Endothelial cell of umbilical vein (primary cell): ENCODE measurements around the gene CACNA1B. TPM values are rescaled to one million over a fixed set of nuclear protein-coding genes. Genes with fewer than 3 reads are reported as not detected.

ENCODE experiments used
- BruUV-seq: library from RNA; stranded (reverse); fragments of 400-500 nt; replicated peaks from 2 replicates; lab custom pipeline; 2021; lab: Mats Ljungman, UMichigan
- CTCF ChIA-PET: fragments of 300-600, 350-600 bp; sonication (Branson Sonifier 250); formaldehyde crosslinking; loops from one replicate; lab custom pipeline; 2021; ENCODE audit warnings: antibody characterized with exemption, inconsistent platforms; lab: Charles Lee
- POLR2A ChIA-PET: fragments of 300-600, 350-600 bp; sonication (Branson Sonifier 250); formaldehyde crosslinking; loops from one replicate; lab custom pipeline; 2021; ENCODE audit warnings: antibody characterized with exemption, inconsistent platforms; lab: Charles Lee
- DNase-seq: peaks from one replicate; pipeline ENCODE4 v3.0.0-alpha.2; 2011; ENCODE audit warnings: low read depth, low spot score
- FAIRE-seq: peaks from 2 replicates; lab custom pipeline; 2011; peaks lifted over from hg19 to GRCh38; lab: Jason Lieb, UNC
- H2AFZ ChIP-seq: 2 replicates; pipeline ENCODE4 v1.6.0; 2012; ENCODE audit warnings: low read depth, low read length, control low read depth, inconsistent platforms
- H3K27ac ChIP-seq: 2 replicates; pipeline ENCODE4 v1.5.1; 2011; ENCODE audit warnings: low read depth, mild to moderate bottlenecking, control low read depth, low read length, moderate library complexity; ENCODE audit not compliant: insufficient read depth
- H3K27me3 ChIP-seq, 2 experiments: 2 replicates each; pipeline versions ENCODE4 v1.6.0 to v1.6.1; 2011; ENCODE audit warnings: low read length in 2 of 2, mixed read lengths in 1 of 2; ENCODE audit not compliant: control insufficient read depth in 2 of 2, insufficient read depth in 2 of 2
- H3K36me3 ChIP-seq, 2 experiments: 2 replicates in 1 of 2; 3 replicates in 1 of 2; pipeline ENCODE4 v1.5.1; 2011; ENCODE audit warnings: low read length in 2 of 2, mild to moderate bottlenecking in 1 of 2, moderate library complexity in 1 of 2; ENCODE audit not compliant: control insufficient read depth in 2 of 2, insufficient read depth in 2 of 2; ENCODE audit errors: extremely low read depth in 1 of 2
- H3K4me1 ChIP-seq: 3 replicates; pipeline ENCODE4 v1.5.1; 2011; ENCODE audit warnings: mild to moderate bottlenecking, low read length; ENCODE audit not compliant: control insufficient read depth, insufficient read depth; ENCODE audit errors: extremely low read depth
- H3K4me2 ChIP-seq: 2 replicates; pipeline ENCODE4 v1.6.1; 2011; ENCODE audit warnings: low read length, control low read depth, mixed read lengths; ENCODE audit not compliant: insufficient read depth
- H3K4me3 ChIP-seq, 3 experiments: fragments of 200-600 bp in 1 of 3; sonication (generic), shearing (Covaris generic) in 1 of 3; replicated peaks in 1 of 3; 2 replicates each; pipeline ENCODE4 v1.5.1; 2011 to 2016; ENCODE audit warnings: control low read depth in 3 of 3, low read length in 3 of 3, mild to moderate bottlenecking in 2 of 3, inconsistent platforms in 1 of 3, low read depth in 1 of 3, moderate library complexity in 1 of 3; ENCODE audit not compliant: insufficient read depth in 1 of 3
- H3K79me2 ChIP-seq: 2 replicates; pipeline ENCODE4 v1.6.0; 2012; ENCODE audit warnings: low read length, inconsistent platforms; ENCODE audit not compliant: control insufficient read depth, insufficient read depth
- H3K9ac ChIP-seq: replicated peaks from 2 replicates; pipeline ENCODE3; 2011; ENCODE audit warnings: low read length, control low read depth; ENCODE audit not compliant: insufficient read depth; ENCODE audit errors: extremely low read depth
- H3K9me1 ChIP-seq: replicated peaks from 3 replicates; pipeline ENCODE4 v1.6.0; 2011; ENCODE audit warnings: mild to moderate bottlenecking, low read length; ENCODE audit not compliant: control insufficient read depth, insufficient read depth; ENCODE audit errors: extremely low read depth
- H3K9me3 ChIP-seq: replicated peaks from 2 replicates; pipeline ENCODE4 v1.5.1; 2012; ENCODE audit warnings: low read length, inconsistent platforms; ENCODE audit not compliant: control insufficient read depth, insufficient read depth
- H4K20me1 ChIP-seq: replicated peaks from 2 replicates; pipeline ENCODE3; 2011; ENCODE audit warnings: mild to moderate bottlenecking, low read length; ENCODE audit not compliant: control insufficient read depth, insufficient read depth; ENCODE audit errors: extremely low read depth
- EZH2 ChIP-seq: IDR thresholded peaks from 2 replicates; pipeline ENCODE4 v1.6.1; 2012; ENCODE audit warnings: borderline replicate concordance, low read depth, mild to moderate bottlenecking, moderate library complexity, low read length, inconsistent platforms; ENCODE audit not compliant: severe bottlenecking
- FOS ChIP-seq: IDR thresholded peaks from 2 replicates; pipeline ENCODE4 v1.6.1; 2011; ENCODE audit warnings: mild to moderate bottlenecking, low read length, moderate library complexity, borderline replicate concordance; ENCODE audit not compliant: insufficient read depth
- GATA2 ChIP-seq: IDR thresholded peaks from 2 replicates; pipeline ENCODE4 v1.7.0; 2011; ENCODE audit warnings: low read depth, mild to moderate bottlenecking, moderate library complexity, mixed read lengths, low read length; ENCODE audit not compliant: insufficient read length, insufficient read depth
- JUN ChIP-seq: IDR thresholded peaks from 2 replicates; pipeline ENCODE4 v1.6.1; 2011; ENCODE audit warnings: borderline replicate concordance, low read depth; ENCODE audit not compliant: insufficient read length, insufficient read depth
- MAX ChIP-seq: IDR thresholded peaks from 2 replicates; pipeline ENCODE4 v1.6.1; 2011; ENCODE audit not compliant: insufficient read depth, insufficient read length
- MYC ChIP-seq: IDR thresholded peaks from one replicate; pipeline ENCODE4 v1.6.1; 2011; ENCODE audit warnings: mild to moderate bottlenecking, low read depth, low read length
- POLR2A ChIP-seq: IDR thresholded peaks from 2 replicates; pipeline ENCODE4 v1.6.1; 2012; ENCODE audit warnings: low read depth, mild to moderate bottlenecking, control low read depth, low read length
- POLR2AphosphoS5 ChIP-seq: IDR thresholded peaks from 2 replicates; pipeline ENCODE4 v1.6.1; 2012; ENCODE audit warnings: low read depth, mild to moderate bottlenecking, control low read depth, low read length, moderate library complexity; ENCODE audit not compliant: insufficient read depth
- dilution Hi-C: fragments of 300-500 bp; cut with MboI; formaldehyde crosslinking; loops from one replicate; pipeline ENCODE4 v1.15.0; 2019; ENCODE audit warnings: low sequenced_read_pairs; ENCODE audit not compliant: extremely low pct_ligation_motif_present
- intact Hi-C: fragments of 100-400 bp; cut with micrococcal nuclease; formaldehyde crosslinking; loops from one replicate; pipeline ENCODE4 v1.10.0; 2022
- polyA plus RNA-seq, 4 experiments: library from polyadenylated mRNA; depleted of rRNA in 3 of 4; stranded (reverse) in 3 of 4; unstranded in 1 of 4; fragments of >200 nt; gene quantifications; 2 replicates each; pipeline versions ENCODE4 v1.2.1 to v1.2.3, GENCODE V29; 2011 to 2012; ENCODE audit warnings: missing spikeins in 1 of 4
- total RNA-seq: library from RNA; stranded (reverse); gene quantifications from 2 replicates; pipeline ENCODE4 v1.2.3, GENCODE V29; 2021
- TF ChIP-seq, protein P1 (sequence below), 2 donors: IDR thresholded peaks; 1 replicate in 1 of 2; 2 replicates in 1 of 2; pipeline ENCODE4 v1.5.1; 2011; ENCODE audit warnings: low read length in 2 of 2, mild to moderate bottlenecking in 2 of 2, moderate library complexity in 2 of 2, control low read depth in 1 of 2, inconsistent platforms in 1 of 2, low read depth in 1 of 2; ENCODE audit not compliant: insufficient read depth in 1 of 2; ENCODE audit errors: extremely low read depth in 1 of 2

CACNA1B gene
- total and polyA plus RNA-seq, 2 donors (not counting 3 experiments of a cell fraction or from before 2014, with no cell fraction given), result 0.11 to 0.41 TPM

DNA sequence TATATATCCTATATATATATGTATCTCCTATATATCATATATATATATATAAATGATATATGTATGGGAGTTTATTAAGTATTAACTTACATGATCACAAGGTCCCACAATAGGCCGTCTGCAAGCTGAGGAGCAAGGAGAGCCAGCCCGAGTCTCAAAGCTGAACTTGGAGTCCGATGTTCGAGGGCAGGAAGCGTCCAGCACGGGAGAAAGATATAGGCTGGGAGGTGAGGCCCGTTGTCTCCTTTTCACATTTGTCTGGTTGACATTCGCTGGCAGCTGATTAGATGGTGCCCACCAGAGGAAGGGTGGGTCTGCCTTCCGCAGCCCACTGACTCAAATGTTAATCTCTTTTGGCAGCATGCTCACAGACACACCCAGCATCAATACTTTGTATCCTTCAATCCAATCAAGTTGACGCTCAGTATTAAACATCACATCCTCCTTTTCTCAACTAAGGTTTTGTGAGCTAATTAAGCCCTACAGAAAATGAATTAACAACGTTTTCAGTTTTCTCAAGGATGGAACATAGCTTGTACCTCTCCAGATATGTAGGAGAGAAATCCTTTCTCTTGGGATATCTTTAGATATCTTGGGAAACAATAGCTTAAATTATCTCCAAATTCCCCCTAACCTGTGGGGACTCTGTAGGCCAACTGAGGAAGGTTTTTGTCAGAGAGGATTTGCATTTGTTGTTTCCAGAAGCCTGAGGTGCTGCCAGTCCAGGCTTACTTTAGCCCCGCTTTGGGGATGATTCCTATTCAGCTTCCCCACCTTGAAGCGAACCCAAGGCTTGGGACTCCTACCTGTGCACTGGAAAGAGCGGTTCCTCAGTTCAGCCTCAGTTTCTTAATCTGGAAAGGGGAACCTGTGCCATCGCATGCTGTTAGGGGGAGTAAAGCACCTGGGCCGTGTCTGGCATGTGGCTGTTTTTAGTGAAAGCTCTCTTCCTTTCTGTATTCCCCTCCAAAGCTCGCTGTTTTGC is 163.2 kb downstream of the CACNA1B start:
- Histone ChIP-seq H3K4me2 (no peak overlapping the region), H3K9ac (no peak overlapping the region), H3K4me3 (no peak overlapping the region), H3K4me1 (no peaks in the 10 kb centered on the region), H4K20me1 (no peaks in the 10 kb centered on the region), H3K27ac (no peak overlapping the region), H3K36me3 (no peaks in the 10 kb centered on the region), H3K27me3 (no peaks in the 10 kb centered on the region), H3K9me3 (no peaks in the 10 kb centered on the region), H3K79me2 (no peaks in the 10 kb centered on the region), H2AFZ (no peak overlapping the region), H3K9me1 (no peaks in the 10 kb centered on the region)
- BruUV-seq, result no TSS peak
- no peak for DNase-seq
- no peak for TF ChIP-seq MYC
- no peak for TF ChIP-seq GATA2
- TF ChIP-seq POLR2AphosphoS5, result no peak
- no peak for TF ChIP-seq MAX
- TF ChIP-seq JUN, result no peak
- no peak for TF ChIP-seq POLR2A
- TF ChIP-seq FOS, result no peak
- no peak for TF ChIP-seq EZH2
- TF ChIP-seq, protein P1, sequence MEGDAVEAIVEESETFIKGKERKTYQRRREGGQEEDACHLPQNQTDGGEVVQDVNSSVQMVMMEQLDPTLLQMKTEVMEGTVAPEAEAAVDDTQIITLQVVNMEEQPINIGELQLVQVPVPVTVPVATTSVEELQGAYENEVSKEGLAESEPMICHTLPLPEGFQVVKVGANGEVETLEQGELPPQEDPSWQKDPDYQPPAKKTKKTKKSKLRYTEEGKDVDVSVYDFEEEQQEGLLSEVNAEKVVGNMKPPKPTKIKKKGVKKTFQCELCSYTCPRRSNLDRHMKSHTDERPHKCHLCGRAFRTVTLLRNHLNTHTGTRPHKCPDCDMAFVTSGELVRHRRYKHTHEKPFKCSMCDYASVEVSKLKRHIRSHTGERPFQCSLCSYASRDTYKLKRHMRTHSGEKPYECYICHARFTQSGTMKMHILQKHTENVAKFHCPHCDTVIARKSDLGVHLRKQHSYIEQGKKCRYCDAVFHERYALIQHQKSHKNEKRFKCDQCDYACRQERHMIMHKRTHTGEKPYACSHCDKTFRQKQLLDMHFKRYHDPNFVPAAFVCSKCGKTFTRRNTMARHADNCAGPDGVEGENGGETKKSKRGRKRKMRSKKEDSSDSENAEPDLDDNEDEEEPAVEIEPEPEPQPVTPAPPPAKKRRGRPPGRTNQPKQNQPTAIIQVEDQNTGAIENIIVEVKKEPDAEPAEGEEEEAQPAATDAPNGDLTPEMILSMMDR (IDR thresholded peaks at IDR 0.05; ENCODE audit: extremely low read depth in 1 of 2, insufficient read depth in 1 of 2, low read depth in 1 of 2, low read length in 2 of 2), result no peak
- ChIA-PET CTCF (no interaction called here), POLR2A (no interaction called here)
- no peak for FAIRE-seq
- dilution Hi-C loops, result no loop called here
- intact Hi-C loops, result no loop called here
